ENCODE results near the gene HPCAL1.
A peak's percentile ranks its signal among the peaks of the same experiment; 100 is the strongest.

Gene HPCAL1

DNA sequence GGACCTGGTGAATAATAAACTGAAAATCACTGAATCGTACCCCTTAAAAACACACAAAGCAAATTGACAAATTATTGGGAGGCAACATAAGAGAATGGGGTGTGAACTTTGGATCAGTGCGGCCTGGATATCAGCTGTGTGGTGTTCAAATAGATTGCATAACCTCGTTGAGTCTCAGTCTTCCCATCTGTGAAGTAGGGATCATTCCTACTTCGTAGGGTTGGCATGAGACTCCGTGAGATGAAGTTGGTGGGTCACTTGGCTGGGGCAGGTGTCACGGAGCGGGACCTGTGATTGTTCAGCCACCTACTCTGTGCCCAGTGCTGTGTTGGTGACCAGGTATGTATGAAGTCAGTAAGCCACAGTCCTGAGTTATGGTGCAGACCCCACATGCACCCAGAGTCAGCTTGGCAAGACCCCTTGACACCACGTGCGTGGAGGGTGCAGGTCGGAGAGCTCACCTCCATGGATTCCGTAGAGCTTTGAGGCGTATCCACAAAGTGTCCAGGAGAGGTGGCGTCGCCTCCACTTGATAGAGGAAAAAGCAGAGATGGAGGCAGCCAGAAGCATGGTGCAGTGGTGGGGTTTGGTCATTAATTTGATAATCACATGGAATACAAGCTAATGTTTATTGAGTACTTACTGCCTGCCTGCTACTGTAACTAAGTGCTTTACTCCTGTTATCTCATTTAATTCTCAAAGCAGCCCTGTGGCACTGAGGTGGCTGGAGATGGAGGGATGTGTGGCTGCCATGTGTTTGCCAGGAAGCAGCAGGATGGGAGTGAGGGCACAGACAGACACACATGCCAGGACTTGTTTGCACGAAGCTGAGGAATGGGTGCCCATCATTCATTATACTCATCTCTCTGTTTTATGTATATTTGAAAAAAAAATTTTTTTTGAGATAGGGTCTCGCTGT is 35.8 kb downstream of the HPCAL1 start:
- no peak for DNase-seq

DNA sequence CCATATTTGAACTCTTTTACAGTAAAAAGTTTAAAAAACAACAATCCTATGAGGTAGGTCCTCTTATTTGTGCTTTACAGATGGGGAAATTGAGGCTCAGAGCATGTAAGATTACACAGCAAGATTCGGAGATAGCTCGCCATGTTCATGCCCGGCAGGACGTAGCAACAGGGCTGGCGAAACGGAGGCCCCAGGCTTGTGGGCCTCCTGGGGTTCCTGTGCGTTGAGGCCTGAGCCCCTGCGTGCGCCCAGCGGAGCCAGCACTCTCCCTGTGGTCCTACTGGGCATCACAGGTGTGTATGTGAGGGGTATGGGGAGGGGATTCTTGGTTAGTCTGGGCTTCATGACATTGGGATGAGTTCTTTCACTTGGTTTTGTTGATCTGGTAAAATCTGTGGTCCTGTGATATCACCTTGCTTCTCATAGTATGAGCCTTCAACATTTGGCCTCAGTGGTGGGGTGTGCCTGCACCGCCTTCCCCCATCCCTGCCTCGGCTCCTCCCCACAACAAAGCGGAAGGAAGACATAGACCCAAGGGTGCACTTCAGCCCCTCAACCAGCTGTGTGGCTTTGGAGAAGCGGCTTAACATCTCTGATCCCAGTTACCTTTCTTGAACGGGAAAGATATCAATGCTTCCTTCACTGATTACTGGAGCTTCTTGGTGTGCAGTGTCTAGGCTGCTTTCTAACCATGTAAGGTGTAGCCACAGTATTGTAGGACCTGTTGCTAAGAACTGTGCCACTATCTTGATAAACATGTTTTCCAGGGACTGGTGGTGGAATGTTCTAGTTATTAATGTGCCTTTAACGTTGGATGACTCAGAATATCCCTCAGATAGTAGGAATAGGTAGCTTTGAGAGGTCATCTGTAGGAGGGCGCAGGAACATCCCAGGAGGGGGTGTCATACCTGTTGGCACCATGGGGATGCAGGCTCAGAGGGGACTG is 37.2 kb downstream of the HPCAL1 start:
- DNase-seq: no peak

DNA sequence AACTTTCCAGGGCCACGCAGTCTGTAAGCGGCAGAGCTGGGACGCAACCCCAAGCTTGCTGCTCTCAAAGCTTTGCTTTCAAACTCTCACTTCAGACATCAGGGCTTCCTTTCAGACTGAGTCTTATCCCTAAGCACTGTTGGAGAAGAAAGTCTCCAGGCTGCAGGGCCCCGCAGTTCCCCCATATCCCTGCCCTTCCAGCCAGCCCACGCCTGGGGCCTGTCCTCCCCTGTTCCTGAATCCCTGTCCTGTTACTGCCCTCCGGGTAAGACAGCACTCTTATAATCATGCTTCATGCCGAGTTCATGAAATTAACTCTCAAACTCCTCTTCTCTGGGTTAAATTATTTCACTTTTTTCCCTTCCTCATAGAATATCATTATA is 37.9 kb downstream of the HPCAL1 start:
- no peak for DNase-seq

DNA sequence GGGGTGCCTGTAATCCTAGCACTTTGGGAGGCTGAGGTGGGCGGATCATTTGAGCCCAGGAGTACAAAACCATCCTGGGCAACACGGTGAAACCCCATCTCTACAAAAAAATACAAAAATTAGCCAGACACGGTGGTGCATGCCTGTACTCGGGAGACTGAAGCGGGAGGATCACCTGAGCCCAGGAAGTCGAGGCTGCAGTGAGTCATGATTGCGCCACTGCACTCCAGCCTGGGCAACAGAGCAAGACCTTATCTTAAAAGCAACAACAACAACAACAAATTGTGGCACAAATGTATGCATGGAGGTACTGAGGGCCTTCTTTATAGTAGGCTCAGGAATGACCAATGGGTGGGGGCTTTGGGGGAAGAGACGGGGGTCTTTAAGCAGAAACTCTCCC is 38.5 kb downstream of the HPCAL1 start:
- no peak for DNase-seq

DNA sequence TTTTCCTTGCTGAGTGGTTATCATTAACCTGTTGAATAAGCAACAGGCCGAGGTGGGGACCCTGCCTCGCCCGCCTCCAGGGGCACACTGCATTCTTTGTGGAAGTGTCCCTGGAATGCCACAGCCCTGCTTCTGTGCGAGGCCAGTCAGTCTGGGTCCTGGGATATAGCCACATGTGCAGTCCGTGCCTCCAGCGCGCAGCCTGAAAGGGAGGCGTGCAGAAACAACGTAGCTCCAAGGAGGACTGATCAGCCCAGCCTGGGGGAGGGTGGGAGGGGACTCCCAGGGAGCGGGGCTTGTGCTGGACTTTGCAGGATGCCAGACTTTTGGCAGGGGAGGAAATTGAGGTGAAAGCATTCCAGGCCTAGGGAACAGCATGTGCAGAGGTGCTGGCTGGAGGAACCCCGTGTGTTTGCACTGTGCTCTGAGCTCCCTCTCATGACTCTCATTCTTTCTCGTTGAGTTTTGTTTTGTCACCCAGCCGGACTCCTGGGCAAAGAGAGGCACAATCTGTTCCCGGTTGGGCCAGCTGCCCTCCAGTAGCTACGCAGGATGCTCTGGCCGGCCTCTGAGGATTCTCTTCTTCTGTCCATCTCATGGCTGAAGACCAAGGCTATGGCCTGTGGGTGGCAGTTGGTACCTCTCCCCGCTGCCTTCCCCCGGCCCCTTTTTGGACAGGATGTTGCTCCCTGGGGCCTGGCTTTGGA is 39.7 kb downstream of the HPCAL1 start:
- no peak for DNase-seq

DNA sequence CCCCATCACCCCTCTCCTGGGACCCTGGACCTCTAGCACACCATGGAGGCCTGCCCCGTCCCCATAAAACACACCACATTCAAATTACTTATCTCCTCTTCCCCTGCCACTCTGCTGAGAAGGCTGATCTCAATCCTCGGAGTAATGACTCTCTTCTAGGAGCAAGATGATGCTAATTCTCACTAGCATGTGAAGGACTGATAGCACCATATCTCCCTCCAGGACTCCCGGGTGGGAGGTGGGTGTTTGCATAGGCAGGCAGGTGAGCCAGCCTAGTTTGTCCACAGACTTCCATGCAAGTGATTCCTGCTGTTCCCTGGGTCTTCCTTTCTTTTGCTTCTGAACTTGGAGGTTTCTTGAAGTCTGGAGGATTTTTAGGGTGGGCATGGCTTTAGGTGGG is 40.5 kb downstream of the HPCAL1 start:
- DNase-seq: no peak

DNA sequence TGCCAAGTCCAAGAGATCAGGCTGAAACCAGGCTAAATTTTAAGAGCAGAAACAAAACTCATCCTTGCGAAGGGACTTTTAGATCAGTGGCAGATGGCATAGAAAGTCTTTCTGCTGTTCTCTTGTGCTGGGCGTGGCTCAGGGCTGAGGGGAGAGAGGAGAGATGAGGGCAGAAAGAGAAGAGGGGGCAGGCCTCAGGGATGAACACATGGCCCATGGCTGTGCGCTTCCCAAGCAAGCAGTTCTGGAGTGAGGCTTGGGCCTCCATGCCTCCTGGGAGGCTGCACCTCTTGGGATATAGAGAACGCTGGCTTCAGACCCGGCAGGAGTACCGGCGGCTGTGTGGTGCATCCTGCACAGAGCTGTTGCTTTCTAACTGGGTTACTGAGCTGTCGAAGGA is 41.0 kb downstream of the HPCAL1 start:
- no peak for DNase-seq

DNA sequence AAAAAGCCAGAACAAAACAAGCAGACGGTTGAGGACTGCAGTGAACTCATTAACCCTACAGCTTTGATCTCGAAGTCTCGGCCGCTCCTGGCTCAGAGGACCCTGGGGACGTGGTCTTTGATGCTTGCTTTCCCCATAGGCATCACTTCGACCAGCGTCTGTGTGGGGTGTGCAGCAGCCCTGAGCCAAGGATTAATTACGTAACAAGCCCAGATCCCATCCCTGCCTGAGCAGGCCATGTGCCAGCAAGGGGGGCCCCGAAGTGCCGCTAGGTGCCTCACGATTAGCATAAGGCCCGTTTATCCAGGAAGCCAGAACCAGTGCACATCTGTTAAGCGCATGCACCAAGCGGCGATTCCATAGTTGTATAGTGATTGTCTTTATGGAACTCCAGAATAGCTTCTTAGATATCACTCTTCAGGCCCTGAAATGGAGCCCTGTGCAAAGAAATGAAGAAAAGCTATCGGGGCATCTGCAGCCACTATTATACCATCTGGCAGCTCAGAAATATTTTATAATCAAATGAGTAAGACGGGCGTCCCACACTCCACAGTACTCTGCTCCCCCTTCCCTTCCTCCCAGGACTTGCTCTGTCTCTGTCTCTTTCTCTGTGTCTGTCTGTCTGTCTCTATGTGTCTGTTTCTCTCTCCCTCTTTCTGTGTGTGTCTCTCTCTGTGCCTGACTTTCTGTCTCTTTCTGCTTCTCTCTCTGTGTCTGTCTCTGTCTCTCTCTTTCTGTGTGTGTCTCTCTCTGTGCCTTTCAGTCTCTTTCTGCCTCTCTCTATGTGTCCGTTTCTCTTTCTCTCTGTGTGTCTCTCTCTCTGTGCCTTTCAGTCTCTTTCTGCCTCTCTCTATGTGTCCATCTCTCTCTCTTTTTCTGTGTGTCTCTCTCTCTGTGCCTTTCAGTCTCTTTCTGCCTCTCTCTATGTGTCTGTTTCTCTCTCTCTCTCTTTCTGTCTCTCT is 41.7 kb downstream of the HPCAL1 start:
- no peak for DNase-seq

DNA sequence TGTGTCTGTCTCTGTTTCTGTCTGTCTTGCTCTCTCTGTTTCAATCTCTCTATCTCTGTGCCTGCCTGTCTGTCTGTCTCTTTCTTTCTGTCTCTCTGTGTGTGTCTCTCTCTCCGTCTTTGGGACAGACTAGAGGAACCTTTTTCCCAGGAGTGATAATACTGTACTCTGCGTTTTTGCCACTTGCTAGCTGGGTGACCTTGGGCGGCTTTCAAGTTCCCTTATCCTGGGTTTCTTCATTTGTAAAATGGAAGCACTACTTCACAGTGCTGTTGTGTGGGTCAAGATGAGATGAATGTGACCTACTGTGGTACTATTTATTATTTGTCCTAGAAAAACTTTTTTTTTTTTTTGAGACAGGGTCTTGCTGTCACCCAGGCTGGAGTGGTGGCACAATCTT is 42.4 kb downstream of the HPCAL1 start:
- DNase-seq: no peak

DNA sequence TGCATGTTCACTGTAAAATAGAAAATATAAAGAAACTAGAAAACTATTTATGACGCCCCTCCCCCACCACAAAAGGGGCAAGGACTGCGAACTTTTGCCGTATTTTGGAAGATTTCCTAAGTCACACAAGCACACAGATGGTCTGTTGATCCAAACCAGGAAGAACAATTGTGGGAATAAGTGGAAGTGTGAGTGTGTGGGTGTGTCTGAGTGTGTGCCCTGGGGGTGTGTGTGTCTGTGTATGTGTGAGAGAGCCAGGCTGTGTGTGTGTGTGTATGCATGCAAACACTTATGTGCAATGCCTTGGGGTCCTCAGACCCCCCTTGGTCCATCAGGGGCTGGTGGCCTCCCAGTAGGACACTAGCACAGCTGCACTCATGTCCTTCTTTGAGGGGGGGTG is 43.1 kb downstream of the HPCAL1 start:
- no peak for DNase-seq

DNA sequence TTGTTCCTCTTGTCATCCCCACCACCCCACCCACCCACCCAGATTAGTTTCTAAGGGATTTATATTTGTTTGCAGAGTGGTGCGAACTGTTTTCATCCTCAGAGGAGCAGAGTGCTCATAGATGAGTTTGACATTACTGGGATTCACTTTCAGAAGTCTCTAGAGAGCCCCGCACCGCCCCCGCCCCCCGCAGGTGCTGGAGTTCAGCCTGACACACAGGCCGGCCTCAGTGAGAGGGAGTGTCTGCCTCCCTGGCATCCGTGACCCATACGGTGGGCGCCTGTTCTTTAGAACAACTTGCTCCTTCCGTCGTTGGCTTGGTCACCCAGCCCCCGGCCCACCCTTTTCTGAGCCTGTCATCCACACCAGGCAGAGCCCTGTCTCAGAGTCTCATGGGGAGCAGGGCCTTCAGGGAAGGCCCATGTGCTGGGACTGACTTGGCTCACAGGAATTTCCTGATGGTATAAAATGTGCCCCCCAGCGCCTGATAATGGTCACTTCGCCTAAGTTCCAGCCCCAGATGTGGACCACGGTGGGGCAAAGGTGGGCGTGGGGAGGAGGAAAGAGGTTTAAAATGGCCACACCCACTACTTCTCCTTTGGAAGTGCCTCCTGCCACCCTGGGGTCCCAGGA is 44.3 kb downstream of the HPCAL1 start:
- DNase-seq: peak in 1 of 2 experiments; percentile 36

DNA sequence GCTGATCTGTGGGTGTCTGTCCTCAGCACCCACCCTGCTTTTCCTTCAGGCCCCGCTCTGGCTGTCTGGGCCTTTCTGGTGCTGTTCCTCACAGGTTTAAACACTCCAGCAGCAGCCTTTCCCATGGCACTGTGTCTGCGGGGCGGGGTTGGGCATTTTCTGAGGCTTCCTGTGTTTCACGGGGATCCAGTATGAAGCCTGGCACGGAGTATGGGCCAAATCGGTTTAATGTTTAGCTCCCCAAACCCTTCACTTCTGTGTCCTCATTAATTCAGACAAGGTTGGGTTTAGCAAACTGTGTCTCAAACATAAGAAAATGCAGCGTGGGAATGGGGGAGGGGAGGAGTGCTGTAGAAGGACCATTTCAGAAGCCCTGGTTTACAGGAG is 44.9 kb downstream of the HPCAL1 start:
- DNase-seq: no peak

DNA sequence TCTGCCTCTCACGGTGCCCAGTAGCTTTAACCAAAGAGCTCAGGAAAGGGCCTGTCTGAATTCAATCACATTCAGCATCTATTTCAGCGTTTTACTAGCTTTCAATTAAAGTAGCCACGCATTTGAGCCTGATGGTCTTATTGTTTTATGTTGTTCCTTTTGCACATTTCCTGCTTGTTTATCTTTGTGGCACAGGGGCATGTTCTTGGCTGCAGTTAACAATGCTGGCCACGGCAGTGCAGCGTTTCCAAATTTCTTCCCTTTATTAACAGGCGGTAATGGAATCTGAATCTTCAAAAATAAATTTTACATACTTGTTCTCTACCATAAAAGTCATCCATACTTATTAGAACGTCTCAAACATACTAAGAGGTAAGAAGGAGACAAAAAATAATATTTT is 46.2 kb downstream of the HPCAL1 start:
- no peak for DNase-seq

DNA sequence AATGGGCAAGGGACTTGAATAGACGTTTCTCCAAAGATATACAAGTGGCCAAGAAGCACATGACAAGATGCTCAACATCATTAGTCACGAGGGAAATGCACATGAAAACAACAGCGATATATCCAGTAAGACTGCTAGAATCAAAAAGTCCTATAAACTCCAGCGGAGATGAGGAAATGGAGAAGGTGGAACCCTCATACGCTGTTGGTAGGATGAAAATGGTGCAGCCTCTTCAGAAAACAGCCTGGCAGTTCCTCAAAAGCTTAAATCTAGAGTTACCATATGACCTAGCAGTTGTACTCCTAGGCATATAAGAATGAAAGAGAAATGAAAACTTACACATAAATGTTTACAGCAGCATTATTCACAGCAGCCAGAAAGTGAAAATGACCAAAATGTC is 48.1 kb downstream of the HPCAL1 start:
- no peak for DNase-seq

DNA sequence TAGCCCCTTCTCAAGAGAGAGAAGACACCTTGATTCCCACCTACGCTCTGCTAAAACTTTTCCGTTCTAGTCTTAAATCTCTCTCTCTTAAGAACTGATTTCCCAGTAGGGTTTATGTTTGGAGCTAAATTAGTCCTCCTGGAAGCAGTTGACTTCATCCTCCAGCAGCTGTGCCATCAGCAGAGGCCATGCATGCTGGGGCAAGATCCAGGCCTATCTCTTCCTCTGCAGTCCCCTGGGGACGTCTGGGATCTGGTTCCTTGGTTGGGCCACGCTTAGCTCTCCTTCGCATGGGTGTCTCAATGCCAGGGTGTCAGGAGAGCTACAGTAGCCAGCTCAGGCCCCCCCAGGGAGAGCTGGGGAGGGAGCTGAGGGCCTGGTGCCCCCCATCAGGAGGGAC is 49.7 kb downstream of the HPCAL1 start:
- DNase-seq: no peak

DNA sequence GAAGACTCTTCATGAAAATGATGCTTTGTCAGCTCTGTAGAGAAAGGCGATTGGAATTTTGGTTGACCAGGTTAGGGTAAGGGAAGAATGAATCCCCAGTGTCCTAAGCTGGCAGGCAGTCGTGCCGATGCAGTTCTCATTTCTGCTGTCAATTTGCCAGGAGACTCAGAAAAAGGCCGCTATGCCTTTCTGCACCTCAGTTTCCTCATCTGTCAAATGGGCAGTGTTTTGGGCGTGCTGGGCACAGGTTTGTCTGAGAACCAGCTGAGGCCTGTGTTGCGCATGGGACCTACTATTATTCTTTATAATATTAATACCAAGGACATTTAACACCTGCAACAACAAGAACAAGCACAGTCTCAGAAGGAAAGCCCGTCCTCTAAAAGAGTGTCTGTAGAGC is 50.3 kb downstream of the HPCAL1 start:
- no peak for DNase-seq

DNA sequence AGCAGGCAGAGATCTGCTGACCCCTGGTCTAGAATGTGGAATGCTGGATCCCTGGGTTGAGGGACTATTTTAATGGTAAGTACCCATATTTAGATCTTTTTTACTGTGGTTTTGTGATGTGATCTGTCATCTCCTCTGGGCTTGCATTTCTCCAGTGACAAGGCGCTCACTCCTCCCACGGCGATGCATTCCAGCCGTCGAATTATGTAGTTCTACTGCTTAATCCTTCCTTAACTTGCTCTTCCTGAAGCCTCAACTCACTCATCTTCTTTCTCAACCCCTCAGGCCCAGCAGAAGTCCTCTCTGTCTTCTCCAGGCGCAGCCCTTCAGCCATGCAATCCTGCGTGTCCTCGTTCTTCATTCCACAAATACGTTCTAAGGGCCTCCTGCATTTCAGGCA is 51.2 kb downstream of the HPCAL1 start:
- no peak for DNase-seq

DNA sequence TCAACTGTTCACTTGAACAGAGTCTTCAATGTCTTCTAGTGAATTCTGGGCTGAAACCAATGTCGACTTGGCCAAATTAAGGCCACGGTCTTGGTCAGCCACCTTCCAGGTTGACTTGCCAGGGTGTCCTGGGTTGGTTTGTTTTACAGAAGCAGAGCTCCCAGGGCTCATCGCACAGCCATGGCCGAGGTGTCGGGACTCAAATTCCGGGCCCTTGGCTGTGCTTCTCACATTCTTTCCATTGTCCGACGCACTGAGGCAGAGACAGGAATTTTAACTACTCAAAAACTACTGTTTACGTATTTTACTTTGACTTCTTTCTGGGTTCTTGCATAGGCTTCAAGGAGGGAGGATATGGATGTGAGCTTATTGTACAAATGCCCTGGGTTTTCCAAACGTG is 51.7 kb downstream of the HPCAL1 start:
- no peak for DNase-seq

DNA sequence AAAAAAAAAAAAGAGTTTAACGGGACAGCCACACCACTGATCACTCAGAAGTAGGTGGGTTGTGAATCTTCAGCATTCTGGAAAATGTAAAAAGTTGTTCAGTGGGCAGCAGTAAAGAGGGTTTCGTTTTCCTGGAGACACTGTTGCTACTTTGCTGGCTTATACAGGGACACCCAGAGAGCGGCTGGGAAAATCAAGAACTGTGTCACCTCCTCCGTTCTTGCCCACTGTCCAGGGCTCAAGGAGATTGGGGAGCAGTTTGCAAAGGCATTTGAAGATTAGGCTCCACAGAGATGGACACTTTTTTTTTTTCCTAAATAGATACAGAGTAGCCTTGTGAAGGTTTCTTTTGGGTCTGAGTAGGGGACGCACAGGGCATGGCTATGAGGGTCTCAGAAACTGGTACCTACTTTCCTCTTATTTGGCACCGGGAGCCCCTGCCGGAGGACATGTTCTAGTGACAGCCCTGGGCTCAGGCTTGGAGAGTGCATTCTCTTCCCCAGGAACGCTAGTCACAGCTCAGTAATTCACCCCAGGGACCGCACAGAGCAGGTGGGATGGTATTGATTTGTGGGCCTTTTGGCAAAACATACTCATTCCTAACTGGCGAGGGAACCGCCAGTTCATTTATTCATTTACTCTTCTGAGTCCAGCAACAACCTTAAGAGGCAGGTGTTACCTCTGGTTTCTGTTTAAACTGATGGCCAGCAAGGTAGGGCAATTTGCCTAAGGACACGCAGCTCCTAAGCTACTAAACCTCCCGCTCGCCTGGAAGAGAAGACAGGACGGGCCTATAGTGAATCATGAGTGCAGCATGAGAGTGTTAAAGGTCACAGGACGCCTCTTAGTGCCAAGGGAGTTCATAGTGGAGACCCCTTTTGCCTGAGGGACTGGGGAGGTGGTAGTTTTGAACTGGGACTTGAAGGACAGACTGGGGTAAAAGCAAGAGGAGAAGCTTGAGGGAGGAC is 53.1 kb downstream of the HPCAL1 start:
- no peak for DNase-seq

DNA sequence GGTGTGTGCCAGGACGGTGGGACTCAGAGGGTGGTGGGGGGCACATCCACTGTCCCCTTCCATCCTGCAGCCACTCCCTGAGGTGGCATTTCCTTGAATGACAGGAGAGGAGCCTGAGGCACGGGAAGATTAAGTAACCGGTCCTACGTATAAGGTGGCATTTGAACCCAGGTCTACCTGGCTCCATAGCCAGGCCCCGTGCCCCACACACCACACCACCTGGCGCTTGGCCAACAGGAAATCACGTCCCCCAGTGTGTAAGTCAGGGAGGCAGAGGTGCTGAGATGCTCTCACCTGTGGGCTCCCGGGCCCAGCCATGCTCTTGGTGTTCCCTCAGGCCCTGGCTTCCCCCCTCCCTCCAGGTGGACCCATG is 53.7 kb downstream of the HPCAL1 start:
- DNase-seq: no peak

Measured in activated T-cell treated with anti-CD3 and anti-CD28 coated beads, Interleukin-2, amount 50 U/mL, for 48 hours (primary cell).